HG03103 (cell line): ENCODE measurements around the gene SCMH1.
A peak's percentile ranks its signal among the peaks of the same experiment; 100 is the strongest.

ENCODE experiments used
- ATAC-seq: cut with Tn5 transposase; IDR thresholded peaks from one replicate; pipeline ENCODE4 v1.9.1; 2021; ENCODE audit warnings: low read depth; ENCODE audit not compliant: unreplicated experiment

Gene SCMH1

DNA sequence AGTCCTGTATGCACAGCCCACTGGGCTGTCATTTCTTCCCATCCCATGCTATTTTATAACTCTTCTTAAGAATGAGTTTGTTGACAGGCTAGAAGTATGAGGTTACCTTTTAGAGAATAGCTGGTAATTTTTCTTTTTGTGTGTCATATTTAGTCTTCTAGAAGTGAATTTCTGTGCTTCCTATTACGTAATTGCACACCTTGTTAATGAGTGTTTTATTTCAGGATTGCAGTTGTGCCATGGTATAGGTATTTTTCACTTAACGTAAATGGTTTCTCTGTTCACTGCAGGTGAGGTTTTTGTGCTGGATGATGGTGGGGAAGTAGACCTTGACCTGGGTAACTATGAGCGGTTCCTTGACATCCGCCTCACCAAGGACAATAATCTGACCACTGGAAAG, 257.6 kb downstream of the SCMH1 start:
- no peak for ATAC-seq

DNA sequence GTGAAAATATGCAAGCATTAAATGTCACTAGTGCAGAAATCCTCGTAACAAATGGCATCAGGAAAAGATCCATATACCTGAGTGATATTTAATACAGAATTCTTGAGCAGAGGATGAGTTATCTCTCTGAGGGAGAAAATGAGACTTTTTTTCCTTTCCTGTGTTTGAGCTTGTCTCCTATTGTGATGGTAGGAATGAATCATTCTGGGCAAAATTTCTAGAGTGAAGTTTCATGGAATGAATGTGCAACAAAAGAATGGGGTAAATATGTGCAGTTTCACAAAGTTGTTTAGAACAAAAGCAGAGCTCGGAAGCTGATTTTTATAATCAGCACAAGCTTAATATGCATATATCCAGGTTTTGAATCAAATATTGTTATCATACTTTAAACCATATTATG, 258.0 kb downstream of the SCMH1 start:
- no peak for ATAC-seq

DNA sequence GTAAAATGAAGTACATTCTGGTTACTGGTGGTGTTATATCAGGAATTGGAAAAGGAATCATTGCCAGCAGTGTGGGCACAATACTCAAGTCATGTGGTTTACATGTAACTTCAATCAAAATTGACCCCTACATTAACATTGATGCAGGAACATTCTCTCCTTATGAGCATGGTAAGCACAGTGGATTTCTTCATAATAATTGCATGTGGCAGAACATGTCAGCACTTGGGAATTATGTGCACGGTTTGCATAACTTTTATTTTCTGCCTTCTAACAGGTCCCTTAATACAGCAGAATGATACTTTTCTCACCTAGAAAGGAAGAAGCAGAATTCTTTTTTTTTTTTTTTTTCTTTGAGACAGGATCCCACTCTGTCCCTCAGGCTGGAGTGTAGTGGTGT, 258.8 kb downstream of the SCMH1 start:
- ATAC-seq = no peak

DNA sequence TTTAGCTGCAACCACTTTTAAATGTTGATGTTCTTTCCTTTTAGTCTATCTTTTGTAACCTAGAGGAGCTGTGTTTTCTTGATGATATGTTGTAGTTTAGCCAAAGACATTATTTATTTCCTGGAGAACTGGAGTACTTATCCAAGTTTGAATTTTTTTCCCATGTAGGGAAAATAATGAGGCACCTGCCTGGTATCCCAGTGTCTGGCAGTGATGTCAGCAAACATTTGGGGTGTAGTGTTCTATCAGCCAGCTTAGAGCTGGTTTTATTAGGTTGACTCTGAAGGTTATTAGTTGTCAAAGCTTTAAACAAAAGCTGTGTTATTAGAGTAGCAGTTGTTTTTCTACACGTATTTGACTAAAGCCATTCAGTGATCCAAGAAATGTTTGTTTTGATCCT, 259.4 kb downstream of the SCMH1 start:
- no peak for ATAC-seq

DNA sequence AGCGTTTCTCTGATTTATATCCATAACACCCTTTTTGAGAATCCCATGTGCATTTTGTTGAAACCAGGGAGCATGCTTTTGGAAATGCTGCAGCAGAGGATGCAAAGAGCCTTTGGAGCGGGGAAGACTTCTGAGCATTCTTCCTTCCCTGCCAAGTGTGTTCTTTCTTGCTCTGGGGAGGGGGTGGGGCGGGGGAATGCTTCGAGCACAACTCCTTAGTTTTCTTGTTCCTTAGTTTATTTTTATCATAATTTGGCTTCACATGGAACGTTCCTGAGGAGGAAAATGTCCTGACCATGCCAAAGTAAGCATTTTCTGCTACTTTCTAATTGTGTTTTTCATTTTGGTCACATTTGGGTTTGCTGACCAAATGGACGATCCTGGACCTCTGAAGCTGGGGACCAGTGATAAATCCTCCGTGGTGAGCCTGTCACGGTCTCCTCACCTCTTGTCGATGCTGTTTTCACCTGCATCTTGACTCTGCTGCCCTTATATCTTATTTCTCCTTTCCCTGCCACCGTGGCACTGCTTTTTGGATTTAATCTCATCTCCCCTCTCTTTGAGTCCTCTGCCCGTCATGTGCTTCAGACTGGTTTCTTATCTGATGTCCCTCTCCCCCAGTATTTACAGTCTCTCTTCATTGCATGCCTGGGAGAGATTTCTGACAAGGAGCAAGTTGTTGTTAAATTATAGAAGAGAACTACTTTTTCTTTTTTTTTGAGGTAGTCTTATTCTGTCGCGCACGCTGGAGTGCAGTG, 260.2 kb downstream of the SCMH1 start:
- ATAC-seq = no peak

DNA sequence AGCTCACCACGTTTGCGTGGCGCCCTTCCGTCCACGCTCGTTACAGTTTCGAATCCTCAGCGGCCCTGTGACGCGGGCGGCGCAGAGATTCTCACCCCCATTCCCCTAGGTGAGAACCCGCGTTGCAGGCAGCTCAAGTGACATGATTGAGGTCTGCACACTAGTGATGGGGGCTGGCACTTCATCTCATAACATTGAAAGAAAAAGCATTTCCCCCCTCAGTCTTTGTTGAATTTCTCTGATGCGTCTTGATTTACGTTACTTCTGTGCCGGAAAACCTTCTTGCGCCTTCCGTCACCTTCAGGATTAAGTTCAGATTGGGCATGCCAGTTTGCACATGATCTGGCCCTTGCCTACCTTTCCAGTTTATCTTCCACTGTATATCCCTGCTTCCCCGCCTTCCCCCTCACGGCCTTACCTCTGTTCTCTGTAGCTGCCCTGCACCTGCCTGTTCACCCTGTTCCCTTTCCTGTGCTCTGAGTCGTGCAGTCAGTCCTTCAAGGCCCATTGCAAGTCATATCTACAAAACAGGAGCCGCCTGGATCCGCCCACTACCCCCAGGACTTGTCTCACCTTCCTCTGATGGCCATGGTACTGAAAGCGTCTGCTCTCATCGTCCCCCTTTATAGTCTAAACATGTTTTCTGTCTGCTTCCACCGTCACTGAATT, 261.5 kb downstream of the SCMH1 start:
- ATAC-seq = no peak

DNA sequence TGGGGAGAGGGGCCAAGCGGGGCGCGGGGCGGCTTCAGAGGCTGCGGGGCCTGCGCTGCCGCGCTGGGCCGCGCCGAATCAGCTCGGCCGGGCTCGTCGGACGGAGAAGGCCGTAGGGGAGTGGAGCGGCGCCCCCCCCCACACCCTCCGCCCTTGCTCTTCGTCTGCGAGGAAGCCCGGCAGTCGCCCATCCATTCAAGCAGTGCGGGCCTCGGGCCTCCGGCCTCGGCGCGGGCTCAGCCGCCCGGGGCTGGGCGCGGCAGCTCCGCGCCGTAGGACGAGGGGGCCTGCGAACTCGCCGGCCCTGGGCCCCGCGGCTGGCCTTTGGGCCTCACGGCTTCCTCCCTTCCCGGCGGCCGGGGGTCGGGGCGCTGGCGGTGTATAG, 262.0 kb downstream of the SCMH1 start:
- ATAC-seq = peak; percentile 19

DNA sequence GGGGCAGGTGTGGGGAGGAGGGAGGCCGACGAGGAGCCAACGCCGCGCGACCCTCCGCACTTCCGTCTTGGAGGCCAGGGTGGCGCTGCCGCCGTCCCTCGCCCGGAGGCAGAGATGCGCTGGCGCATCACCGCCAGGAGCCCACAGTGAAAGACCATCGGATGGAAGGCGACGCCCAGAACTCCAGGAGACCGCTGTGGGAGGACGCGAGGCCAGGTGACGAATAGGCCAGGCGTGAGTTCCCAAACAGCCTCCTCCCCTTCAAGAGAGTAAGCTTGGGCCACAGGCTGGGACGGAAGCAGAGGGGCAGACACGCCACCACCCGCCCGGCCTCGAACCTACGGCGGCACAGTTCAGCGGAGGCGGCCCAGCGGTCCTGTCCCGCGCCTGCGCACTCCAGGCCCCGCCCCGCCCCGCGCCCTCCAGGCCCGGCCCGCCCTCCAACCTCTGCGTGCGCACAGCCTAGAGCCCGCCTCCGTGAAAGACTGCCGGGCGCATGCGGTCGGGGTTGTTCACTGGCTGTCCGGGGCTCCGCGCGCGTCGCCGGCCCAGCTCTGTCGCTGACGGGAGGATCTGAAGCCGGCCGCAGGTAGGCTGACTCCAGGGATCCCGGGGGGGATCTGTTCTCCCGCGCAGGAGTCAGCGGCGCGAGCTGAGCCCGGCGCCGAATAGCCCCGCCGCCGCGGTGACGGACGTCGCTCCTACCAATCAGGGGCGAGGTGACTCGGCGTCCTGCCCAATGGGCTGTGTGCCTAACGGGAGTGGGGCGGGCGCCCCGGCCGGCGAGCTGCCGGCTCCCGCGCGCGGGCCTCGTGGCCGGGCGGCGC, 262.7 kb downstream of the SCMH1 start, which contains the start of gene CTPS1:
CTPS1 (plus strand) TSS at position 456 of the 827 bp plus-strand sequence. CDS start 3,595 bp downstream, outside the sequence.
- ATAC-seq = peak; percentile 84

DNA sequence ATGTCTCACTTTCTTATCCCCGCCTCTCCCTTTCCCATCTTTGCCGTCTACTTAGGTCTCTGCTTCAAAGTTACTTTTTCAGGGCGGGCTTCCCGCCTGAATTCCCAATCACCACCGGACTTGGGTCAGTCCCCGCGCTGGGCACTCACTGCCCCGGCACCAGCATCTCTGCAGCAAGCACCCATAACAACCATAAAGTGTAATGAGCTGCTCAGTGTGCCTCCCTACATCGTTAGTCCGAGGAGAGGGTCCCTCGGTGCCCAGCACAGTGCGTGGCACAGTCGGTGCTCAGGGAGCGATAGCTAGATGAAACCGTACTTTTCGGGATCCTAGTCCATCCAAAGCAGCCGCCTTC, 263.2 kb downstream of the SCMH1 start:
- ATAC-seq = no peak

DNA sequence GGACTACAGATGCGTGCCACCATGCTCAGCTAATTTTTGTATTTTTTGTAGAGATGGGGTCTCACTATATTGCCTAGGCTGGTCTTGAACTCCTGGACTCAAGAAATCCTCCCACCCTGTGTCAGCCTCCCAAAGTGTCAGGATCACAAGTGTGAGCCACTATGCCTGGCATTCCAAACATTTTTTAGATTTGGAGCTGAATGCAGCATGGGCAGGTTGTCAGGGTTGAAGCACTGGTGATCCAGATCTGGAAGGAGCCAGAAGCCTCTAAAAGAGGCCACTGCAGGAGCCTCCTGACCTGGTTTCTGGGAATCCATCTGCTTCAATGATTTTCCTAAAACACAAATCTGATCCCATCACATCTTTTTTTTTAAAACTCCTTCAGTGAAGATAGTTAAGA, 264.4 kb downstream of the SCMH1 start:
- no peak for ATAC-seq
